Measurements from ENCODE around the gene IMPACT.

The IMPACT gene

DNA sequence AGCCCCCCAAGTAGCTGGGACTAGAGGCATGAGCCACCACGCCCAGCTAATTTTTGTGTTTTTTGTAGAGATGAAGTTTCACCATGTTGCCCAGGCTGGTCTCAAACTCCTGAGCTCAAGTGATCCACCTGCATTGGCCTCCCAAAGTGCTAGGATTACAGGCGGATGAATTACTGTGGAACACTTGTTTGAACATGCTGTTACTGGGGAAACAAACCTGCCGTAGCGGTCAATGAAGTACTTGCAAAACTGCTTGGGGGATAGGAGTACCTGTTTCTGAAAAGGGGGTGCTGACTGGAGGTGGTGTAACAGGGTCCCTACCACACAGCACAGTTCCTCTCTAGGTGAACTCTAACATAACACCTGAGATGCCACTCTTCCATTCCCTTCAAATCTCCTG lies 5.9 kb upstream of the IMPACT start:
- TF ChIP-seq, protein P1, sequence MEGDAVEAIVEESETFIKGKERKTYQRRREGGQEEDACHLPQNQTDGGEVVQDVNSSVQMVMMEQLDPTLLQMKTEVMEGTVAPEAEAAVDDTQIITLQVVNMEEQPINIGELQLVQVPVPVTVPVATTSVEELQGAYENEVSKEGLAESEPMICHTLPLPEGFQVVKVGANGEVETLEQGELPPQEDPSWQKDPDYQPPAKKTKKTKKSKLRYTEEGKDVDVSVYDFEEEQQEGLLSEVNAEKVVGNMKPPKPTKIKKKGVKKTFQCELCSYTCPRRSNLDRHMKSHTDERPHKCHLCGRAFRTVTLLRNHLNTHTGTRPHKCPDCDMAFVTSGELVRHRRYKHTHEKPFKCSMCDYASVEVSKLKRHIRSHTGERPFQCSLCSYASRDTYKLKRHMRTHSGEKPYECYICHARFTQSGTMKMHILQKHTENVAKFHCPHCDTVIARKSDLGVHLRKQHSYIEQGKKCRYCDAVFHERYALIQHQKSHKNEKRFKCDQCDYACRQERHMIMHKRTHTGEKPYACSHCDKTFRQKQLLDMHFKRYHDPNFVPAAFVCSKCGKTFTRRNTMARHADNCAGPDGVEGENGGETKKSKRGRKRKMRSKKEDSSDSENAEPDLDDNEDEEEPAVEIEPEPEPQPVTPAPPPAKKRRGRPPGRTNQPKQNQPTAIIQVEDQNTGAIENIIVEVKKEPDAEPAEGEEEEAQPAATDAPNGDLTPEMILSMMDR (IDR thresholded peaks at IDR 0.05): no peak
- no peak for TF ChIP-seq ZFX (IDR thresholded peaks at IDR 0.05; ENCODE audit: borderline replicate concordance)
- H3K27ac ChIP-seq: no peak overlapping the region

DNA sequence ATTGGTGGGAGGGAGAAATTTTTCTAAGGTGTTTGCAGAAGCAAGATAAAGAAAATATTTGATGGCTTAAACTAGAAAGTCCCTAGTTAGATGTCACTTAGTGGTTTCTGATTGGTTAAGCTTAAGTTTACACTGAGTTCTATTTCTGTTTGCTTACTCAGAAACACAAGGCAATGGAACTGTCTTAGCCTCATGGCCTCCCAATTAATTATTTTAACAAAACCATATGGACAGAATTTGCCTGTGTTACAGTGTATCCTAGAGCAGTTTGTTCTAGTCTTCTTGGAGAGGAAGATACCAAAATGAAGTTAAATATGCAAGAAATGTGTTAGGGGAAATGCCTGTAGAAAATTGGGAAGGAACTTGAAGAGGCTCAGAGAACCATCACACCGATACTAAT lies 4.6 kb upstream of the IMPACT start:
- TF ChIP-seq, protein P1 (IDR thresholded peaks at IDR 0.05): no peak
- no peak for TF ChIP-seq ZFX (IDR thresholded peaks at IDR 0.05; ENCODE audit: borderline replicate concordance)
- H3K27ac ChIP-seq: no peak overlapping the region

DNA sequence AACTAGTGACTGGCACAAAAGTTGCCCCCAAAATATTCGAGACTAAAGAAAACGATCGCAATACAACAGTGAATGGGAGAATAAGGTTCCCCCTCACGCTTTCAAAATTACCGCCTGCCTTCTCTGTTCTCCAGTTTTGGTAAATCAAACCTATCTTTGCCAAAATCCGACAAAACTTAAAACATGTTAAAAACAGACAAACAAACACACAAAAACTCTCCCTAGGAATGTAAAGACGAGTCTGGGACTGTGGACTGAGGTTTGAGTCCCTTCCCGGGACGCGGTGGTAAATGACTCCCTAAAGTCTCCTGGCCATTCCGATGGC lies 435 bp upstream of the IMPACT start:
- TF ChIP-seq, protein P1 (IDR thresholded peaks at IDR 0.05): no peak
- TF ChIP-seq ZFX (IDR thresholded peaks at IDR 0.05; ENCODE audit: borderline replicate concordance): no peak
- peak overlapping the region; percentile 67 for H3K27ac ChIP-seq

DNA sequence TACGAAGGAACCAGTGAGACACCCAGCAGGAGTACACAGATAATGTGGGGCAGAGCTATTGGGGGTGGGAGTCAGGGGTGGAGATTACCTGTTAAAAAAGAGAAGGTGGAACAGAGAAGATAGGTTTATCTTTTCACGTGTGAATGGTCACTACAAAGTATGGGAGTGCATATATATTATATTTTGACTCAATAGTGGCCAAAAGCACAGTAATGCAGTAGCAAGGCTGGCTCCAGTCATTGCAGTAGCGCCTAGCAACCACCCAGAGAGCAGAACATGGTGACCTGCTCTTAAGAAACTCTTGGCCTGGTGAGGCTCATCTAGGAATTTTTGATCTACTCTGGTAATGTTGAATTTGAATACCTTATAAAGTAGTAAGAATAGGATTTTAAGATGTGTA lies 1.0 kb downstream of the IMPACT start:
- no peak overlapping the region for H3K27ac ChIP-seq
- no peak for TF ChIP-seq ZFX (IDR thresholded peaks at IDR 0.05; ENCODE audit: borderline replicate concordance)
- TF ChIP-seq, protein P1 (IDR thresholded peaks at IDR 0.05): no peak

DNA sequence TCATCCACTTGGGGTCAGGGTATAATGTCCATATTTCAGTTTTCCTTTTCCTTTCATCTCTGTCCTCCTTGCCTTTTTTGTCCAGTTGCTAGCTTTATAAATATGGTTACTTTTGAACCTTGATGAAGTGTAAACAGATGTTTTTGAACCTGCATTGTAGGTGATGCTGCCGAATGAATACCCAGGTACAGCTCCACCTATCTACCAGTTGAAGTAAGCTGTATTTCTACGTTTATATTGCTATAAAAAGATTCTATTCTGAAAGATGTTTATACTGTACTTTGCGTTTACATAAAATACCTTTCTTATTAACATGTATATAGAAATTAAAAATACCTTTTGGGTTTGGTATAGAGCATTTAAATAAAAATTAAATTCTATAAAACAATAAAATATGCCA lies 2.2 kb downstream of the IMPACT start:
- H3K27ac ChIP-seq: no peak overlapping the region
- TF ChIP-seq ZFX (IDR thresholded peaks at IDR 0.05; ENCODE audit: borderline replicate concordance): no peak
- TF ChIP-seq, protein P1 (IDR thresholded peaks at IDR 0.05): no peak

DNA sequence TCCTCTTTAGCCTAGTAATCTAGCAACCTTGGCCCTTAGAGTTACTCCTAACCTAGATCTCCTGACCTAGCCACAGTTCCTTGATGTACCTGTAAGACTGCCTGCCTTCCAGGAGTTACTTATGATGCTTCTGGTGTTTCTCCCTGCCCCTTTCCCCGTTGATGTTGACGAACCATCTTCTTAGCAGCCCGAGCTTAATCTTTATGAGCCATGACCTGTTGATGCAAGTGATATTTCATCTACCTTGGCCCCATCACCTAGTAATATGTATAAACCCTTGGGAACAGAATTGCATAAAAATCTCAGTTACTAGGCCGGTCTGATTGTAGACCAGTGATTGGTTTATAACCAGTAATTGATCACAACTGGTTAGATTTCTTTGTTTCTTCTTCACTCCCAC lies 2.7 kb downstream of the IMPACT start:
- no peak for TF ChIP-seq ZFX (IDR thresholded peaks at IDR 0.05; ENCODE audit: borderline replicate concordance)
- TF ChIP-seq, protein P1 (IDR thresholded peaks at IDR 0.05): no peak
- H3K27ac ChIP-seq: no peak overlapping the region

DNA sequence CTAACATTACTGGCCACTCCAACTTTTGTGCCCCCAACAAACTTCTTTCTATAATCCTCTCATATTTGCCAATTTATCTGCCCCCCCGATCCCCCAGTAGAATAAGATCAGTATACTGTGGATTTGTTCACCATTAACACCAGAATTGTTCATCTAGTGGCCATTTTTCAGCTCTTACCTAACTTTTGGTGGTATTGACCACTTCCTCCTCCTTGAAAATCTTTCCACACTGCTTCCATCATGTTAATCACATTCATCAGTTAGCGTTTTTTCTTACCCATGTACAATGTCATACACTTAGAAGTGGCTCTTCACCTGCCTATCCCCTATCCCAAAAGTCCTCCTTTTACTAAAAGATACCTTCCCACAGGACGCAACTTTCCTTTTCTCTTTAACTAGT lies 6.1 kb downstream of the IMPACT start:
- H3K27ac ChIP-seq: no peak overlapping the region
- TF ChIP-seq, protein P1 (IDR thresholded peaks at IDR 0.05): no peak
- no peak for TF ChIP-seq ZFX (IDR thresholded peaks at IDR 0.05; ENCODE audit: borderline replicate concordance)

Measured in 22Rv1 (cell line).